Measurements from ENCODE around the gene TRAIP. TPM values are rescaled to one million over a fixed set of nuclear protein-coding genes. Genes with fewer than 3 reads are reported as not detected.
A peak's percentile ranks its signal among the peaks of the same experiment; 100 is the strongest.
"Not testable (repeated sequence)": the region's sequence is repeated elsewhere in the genome, so short reads cannot be mapped to it uniquely, and the experiment has no call there.

The TRAIP gene, protein sequence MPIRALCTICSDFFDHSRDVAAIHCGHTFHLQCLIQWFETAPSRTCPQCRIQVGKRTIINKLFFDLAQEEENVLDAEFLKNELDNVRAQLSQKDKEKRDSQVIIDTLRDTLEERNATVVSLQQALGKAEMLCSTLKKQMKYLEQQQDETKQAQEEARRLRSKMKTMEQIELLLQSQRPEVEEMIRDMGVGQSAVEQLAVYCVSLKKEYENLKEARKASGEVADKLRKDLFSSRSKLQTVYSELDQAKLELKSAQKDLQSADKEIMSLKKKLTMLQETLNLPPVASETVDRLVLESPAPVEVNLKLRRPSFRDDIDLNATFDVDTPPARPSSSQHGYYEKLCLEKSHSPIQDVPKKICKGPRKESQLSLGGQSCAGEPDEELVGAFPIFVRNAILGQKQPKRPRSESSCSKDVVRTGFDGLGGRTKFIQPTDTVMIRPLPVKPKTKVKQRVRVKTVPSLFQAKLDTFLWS
- total RNA-seq = 10 to 100 TPM in 1 of 4 donors, 1 to 10 TPM in 3; 1.5 to 12.2 (median 2.8) TPM

DNA sequence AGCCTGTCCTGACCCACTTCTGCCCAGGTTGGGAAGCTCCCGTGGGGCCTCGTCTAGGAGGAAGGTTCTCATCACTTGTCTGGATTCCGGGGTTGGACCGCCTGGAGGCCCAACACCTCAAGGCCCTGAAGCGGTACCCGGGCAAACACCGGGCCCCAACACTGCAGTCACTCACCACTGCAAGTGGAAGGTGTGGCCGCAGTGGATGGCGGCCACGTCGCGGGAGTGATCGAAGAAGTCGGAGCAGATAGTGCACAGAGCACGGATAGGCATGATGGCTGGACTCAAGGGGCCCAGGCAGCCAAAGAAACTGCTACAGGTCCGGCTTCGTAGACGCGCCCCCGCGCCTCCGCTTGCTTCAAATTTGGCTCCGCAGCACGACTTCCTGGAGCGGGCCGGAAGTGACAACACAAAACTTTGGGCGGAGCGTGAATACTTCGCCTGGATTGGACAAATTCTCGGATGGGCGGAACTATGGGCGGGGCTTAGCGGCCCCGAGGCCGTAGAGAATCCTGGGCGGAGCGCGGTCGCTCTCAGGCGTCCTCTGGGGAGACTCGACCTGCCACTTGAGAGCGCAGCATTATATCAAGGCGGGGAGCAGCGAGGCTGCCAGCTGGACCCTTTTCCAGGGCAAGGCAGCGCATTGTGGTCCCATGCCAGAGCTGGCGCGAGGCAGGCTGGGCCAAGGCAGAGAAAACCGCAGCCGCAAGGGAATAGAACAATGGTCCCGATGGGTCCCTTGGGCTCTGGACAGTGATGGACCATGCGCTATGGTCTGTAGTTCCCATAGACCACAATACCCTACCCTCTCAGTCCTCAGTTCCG, at the start of gene TRAIP:
TSS of gene TRAIP (minus strand) at position 384 of the 825 bp plus-strand sequence. CDS start at position 273, 111 bp downstream.
- Histone ChIP-seq H3K27ac (peak within 1 kb of the TSS; percentile 69 to 90 (median 80)), H3K4me1 (peaks cover 0 to 15% (median 9%) of the 10 kb centered on the region in 4 donors), H3K36me3 (no peaks in the 10 kb centered on the region), H3K9me3 (no peaks in the 10 kb centered on the region), H3K4me3 (peak within 1 kb of the TSS; percentile 38 to 73 (median 65)), H3K27me3 (no peaks in the 10 kb centered on the region)
- WGBS, 2 donors = 2 to 3% methylated on average over 46 to 49 of the region's 52 CpGs
- DNase-seq (ENCODE audit: low spot score in 2 of 2) = peak; percentile 87 to 91
- TF ChIP-seq POLR2A (IDR thresholded peaks at IDR 0.05) (peak; percentile 16 to 54), EP300 (IDR thresholded peaks at IDR 0.05) (peak; percentile 76 to 79)
- TF ChIP-seq, protein P1, sequence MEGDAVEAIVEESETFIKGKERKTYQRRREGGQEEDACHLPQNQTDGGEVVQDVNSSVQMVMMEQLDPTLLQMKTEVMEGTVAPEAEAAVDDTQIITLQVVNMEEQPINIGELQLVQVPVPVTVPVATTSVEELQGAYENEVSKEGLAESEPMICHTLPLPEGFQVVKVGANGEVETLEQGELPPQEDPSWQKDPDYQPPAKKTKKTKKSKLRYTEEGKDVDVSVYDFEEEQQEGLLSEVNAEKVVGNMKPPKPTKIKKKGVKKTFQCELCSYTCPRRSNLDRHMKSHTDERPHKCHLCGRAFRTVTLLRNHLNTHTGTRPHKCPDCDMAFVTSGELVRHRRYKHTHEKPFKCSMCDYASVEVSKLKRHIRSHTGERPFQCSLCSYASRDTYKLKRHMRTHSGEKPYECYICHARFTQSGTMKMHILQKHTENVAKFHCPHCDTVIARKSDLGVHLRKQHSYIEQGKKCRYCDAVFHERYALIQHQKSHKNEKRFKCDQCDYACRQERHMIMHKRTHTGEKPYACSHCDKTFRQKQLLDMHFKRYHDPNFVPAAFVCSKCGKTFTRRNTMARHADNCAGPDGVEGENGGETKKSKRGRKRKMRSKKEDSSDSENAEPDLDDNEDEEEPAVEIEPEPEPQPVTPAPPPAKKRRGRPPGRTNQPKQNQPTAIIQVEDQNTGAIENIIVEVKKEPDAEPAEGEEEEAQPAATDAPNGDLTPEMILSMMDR (IDR thresholded peaks at IDR 0.05) = no peak

DNA sequence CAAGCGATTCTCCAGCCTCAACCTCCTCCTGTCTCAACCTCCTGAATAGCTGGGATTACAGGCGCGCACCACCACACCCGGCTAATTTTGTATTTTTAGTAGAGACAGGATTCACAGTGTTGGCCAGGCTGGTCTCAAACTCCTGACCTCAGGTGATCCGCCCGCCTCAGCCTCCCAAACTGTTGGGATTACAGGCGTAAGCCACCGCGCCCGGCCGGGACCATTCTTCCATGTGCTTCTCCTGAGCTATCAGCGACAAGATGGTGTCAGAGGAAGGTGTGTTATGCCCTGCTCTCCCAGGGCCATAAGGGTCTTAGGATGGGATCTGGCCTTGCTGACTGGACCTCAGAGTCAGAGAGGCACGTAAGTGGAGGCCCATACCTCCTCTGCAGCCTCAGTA, 48.1 kb upstream of the TRAIP start:
- 96 to 99% methylated on average over 13 of the region's 13 CpGs for WGBS, 2 donors
- not testable (repeated sequence) for H3K27me3 ChIP-seq; H3K4me3 ChIP-seq; DNase-seq (ENCODE audit: low spot score in 2 of 2); H3K9me3 ChIP-seq; H3K27ac ChIP-seq
- H3K36me3 ChIP-seq = peaks cover 0 to 11% (median 0%) of the 10 kb centered on the region in 3 donors
- peaks cover 0 to 24% (median 10%) of the 10 kb centered on the region in 4 donors for H3K4me1 ChIP-seq

DNA sequence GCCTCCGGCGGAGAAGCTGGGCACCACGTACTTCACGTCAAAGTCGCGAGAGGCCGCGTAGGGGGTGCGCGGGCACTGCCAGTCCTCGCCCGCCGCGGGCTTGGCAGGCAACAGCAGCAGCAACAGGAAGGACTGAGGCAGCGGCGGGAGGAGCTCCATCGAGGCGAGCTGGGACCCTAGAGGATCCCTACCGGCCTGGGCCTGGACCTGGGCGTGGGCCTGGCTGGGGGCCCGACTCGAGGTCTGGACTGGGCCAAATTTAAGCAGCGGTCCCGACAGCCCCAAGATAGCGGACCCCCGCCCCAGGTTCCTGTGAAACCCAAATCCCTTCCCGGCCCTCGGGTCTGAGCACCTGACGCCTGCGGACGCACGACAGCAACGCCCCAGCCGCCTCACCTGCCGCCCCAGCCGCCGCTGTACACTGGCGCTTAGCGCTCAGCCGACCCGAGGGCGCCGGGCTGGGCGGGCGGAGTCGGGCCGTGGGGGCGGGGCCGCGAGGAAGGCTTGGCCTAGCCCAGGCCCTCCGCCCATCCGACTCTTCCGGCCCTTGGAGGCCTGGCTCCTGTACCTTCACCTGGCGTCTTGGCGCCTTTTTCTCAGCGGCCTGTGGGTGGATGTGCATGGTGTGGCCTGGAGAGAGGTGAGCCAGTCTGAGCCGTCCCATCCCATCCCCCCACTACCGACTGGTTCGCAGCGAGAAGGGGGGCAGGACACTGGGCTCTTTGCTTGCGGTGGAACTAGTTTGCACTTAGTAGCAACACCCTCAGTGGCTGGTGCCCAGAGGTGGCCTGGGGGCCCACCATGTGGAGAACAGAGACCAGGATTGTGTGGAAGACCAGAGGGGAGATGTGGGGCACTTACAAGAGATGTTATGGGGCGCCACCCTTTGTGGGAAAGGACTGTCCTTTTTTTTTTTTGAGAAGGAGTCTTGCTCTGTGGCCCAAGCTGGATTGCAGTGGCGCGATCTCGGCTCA, 47.4 kb upstream of the TRAIP start, which contains the start of gene MST1R:
TSS of gene MST1R (minus strand) at position 423 of the 974 bp plus-strand sequence. CDS start at position 159, 264 bp downstream.
- TF ChIP-seq EP300 (IDR thresholded peaks at IDR 0.05) = no peak
- TF ChIP-seq, protein P1 (IDR thresholded peaks at IDR 0.05) = no peak
- TF ChIP-seq POLR2A (IDR thresholded peaks at IDR 0.05) = no peak
- peaks cover 0 to 24% (median 10%) of the 10 kb centered on the region in 4 donors for H3K4me1 ChIP-seq
- H3K27ac ChIP-seq = peak within 1 kb of the TSS in 2 of 4 donors; percentile 4 to 67
- peak within 1 kb of the TSS; percentile 5 to 45 (median 29) for H3K4me3 ChIP-seq
- no peaks in the 10 kb centered on the region for H3K27me3 ChIP-seq
- no peaks in the 10 kb centered on the region for H3K9me3 ChIP-seq
- WGBS, 2 donors = 42 to 43% methylated on average over 42 to 51 of the region's 65 CpGs
- peak; percentile 32 to 38 for DNase-seq (ENCODE audit: low spot score in 2 of 2)
- peaks cover 0 to 4% (median 0%) of the 10 kb centered on the region in 3 donors for H3K36me3 ChIP-seq

DNA sequence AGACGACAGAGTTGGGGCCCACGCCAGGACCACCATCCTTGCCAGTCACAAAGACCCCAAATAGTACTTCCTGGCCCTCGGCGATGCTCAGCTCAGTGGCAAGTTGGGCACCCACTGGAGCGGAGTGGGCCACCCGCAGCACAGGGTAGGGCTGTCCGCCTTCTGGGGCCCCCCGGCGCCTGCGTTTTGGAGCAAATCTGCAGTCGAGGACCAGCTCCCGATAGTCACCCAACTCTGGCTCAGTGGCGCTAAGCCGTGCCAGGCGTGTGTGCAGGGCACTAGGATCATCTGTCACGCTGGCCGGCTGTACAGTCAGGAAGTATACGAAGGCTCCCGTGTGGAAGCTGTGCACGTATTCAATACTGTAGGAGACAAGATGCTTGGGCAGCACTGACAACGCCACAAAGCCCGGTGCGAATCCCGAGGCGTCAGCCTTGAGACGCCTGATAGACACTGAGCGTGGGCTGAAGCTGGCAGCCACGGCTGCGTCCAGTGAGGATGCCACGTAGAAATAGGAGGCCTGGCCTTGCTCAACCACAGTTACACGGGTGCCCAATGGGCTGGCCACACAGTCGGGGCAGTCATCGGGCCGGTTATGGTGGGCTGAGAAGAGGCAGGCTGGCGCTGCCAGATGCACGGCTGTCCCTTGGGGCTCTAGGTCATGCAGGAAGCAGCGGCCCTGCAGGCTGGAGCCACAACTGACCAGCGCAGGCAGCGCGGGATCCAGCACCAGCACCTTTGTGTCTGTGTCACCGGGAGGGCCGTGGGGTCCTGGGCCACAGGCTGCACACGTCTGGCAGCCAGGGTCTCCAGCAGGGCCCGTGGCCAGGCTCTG, 46.4 kb upstream of the TRAIP start:
- H3K9me3 ChIP-seq = no peaks in the 10 kb centered on the region
- no peak overlapping the region for H3K4me3 ChIP-seq
- WGBS, 2 donors = 87 to 93% methylated on average over 33 to 36 of the region's 44 CpGs
- TF ChIP-seq POLR2A (IDR thresholded peaks at IDR 0.05) = no peak
- TF ChIP-seq, protein P1 (IDR thresholded peaks at IDR 0.05) = no peak
- TF ChIP-seq EP300 (IDR thresholded peaks at IDR 0.05) = no peak
- DNase-seq (ENCODE audit: low spot score in 2 of 2) = no peak
- H3K27ac ChIP-seq = peak overlapping the region in 1 of 4 donors; percentile 67
- no peaks in the 10 kb centered on the region for H3K27me3 ChIP-seq
- H3K4me1 ChIP-seq = peaks cover 0 to 24% (median 10%) of the 10 kb centered on the region in 4 donors
- H3K36me3 ChIP-seq = no peaks in the 10 kb centered on the region

Data from tibial nerve (tissue), 4 donors.